ENCODE measurements around the gene TRAF3IP3. TPM values are rescaled to one million over a fixed set of nuclear protein-coding genes. Genes with fewer than 3 reads are reported as not detected.

The TRAF3IP3 gene
- total RNA-seq, 1 donor from 2014 or later, result not detected

- Mint-ChIP-seq H3K9me3 (ENCODE audit: unreplicated experiment) (no peaks in the 10 kb centered on the region), H3K4me1 (ENCODE audit: unreplicated experiment) (no peaks in the 10 kb centered on the region), H3K27ac (ENCODE audit: unreplicated experiment) (no peak overlapping the region), H3K4me3 (ENCODE audit: unreplicated experiment) (no peak overlapping the region), H3K36me3 (ENCODE audit: unreplicated experiment) (no peaks in the 10 kb centered on the region), H3K27me3 (ENCODE audit: unreplicated experiment) (peaks cover 39% of the 10 kb centered on the region)
- no peak for DNase-seq (ENCODE audit: extremely low spot score, unreplicated experiment)
- no peak for TF ChIP-seq CTCF (IDR thresholded peaks at IDR 0.05)
These were observed 35.0 kb upstream of the TRAF3IP3 start for GRCh38 chr1:209720826-209721225.

- Mint-ChIP-seq H3K4me3 (ENCODE audit: unreplicated experiment) (no peak overlapping the region), H3K36me3 (ENCODE audit: unreplicated experiment) (no peaks in the 10 kb centered on the region), H3K9me3 (ENCODE audit: unreplicated experiment) (no peaks in the 10 kb centered on the region), H3K4me1 (ENCODE audit: unreplicated experiment) (no peaks in the 10 kb centered on the region), H3K27ac (ENCODE audit: unreplicated experiment) (no peak overlapping the region), H3K27me3 (ENCODE audit: unreplicated experiment) (peaks cover 34% of the 10 kb centered on the region)
- TF ChIP-seq CTCF (IDR thresholded peaks at IDR 0.05), result no peak
- DNase-seq (ENCODE audit: extremely low spot score, unreplicated experiment), result no peak
These were observed 34.5 kb upstream of the TRAF3IP3 start for GRCh38 chr1:209721323-209721722.

- peaks cover 32% of the 10 kb centered on the region for H3K27me3 Mint-ChIP-seq (ENCODE audit: unreplicated experiment)
- no peaks in the 10 kb centered on the region for H3K9me3 Mint-ChIP-seq (ENCODE audit: unreplicated experiment)
- no peaks in the 10 kb centered on the region for H3K4me1 Mint-ChIP-seq (ENCODE audit: unreplicated experiment)
- no peak overlapping the region for H3K27ac Mint-ChIP-seq (ENCODE audit: unreplicated experiment)
- H3K4me3 Mint-ChIP-seq (ENCODE audit: unreplicated experiment), result no peak overlapping the region
- DNase-seq (ENCODE audit: extremely low spot score, unreplicated experiment), result no peak
- no peaks in the 10 kb centered on the region for H3K36me3 Mint-ChIP-seq (ENCODE audit: unreplicated experiment)
- TF ChIP-seq CTCF (IDR thresholded peaks at IDR 0.05), result no peak
These were observed 32.6 kb upstream of the TRAF3IP3 start for GRCh38 chr1:209723265-209723664.

GRCh38 chr1:209723756-209724693, 31.8 kb upstream of the TRAF3IP3 start:
- Mint-ChIP-seq H3K27ac (ENCODE audit: unreplicated experiment) (no peak overlapping the region), H3K4me1 (ENCODE audit: unreplicated experiment) (no peaks in the 10 kb centered on the region), H3K9me3 (ENCODE audit: unreplicated experiment) (no peaks in the 10 kb centered on the region), H3K36me3 (ENCODE audit: unreplicated experiment) (no peaks in the 10 kb centered on the region), H3K27me3 (ENCODE audit: unreplicated experiment) (peaks cover 37% of the 10 kb centered on the region), H3K4me3 (ENCODE audit: unreplicated experiment) (no peak overlapping the region)
- TF ChIP-seq CTCF (IDR thresholded peaks at IDR 0.05), result no peak
- DNase-seq (ENCODE audit: extremely low spot score, unreplicated experiment), result no peak

- Mint-ChIP-seq H3K4me1 (ENCODE audit: unreplicated experiment) (no peaks in the 10 kb centered on the region), H3K27me3 (ENCODE audit: unreplicated experiment) (peaks cover 33% of the 10 kb centered on the region), H3K4me3 (ENCODE audit: unreplicated experiment) (no peak overlapping the region), H3K27ac (ENCODE audit: unreplicated experiment) (no peak overlapping the region), H3K36me3 (ENCODE audit: unreplicated experiment) (no peaks in the 10 kb centered on the region), H3K9me3 (ENCODE audit: unreplicated experiment) (no peaks in the 10 kb centered on the region)
- DNase-seq (ENCODE audit: extremely low spot score, unreplicated experiment), result no peak
- TF ChIP-seq CTCF (IDR thresholded peaks at IDR 0.05), result no peak
These were observed 28.6 kb upstream of the TRAF3IP3 start for GRCh38 chr1:209727286-209727685.
